Natural killer cell treated with Interleukin-12 subunit alpha and Interleukin-12 subunit beta and Interleukin-15 and Interleukin-18, amount 100 ng/mL, for 72 hours (primary cell): ENCODE data around the gene TAF11L11. TPM values are rescaled to one million over a fixed set of nuclear protein-coding genes. Genes with fewer than 3 reads are reported as not detected.
"Not testable (repeated sequence)": the region's sequence is repeated elsewhere in the genome, so short reads cannot be mapped to it uniquely, and the experiment has no call there.

Experiments used
- ATAC-seq, 2 donors: fragments of 150-1000 bp; cut with Tn5 transposase in 1 of 2; sonication (Bioruptor Pico), chemical (Tn5 transposase) in 1 of 2; 2 replicates each; pipeline ENCODE4 v1.10.0; 2021
- DNase-seq: peaks from one replicate; pipeline ENCODE4 v3.0.0; 2022; ENCODE audit warnings: low spot score
- H3K27ac Mint-ChIP-seq, 2 donors: 1 replicate in 1 of 2; 2 replicates in 1 of 2; pipeline ENCODE4 v1.8.0; 2022; ENCODE audit warnings: mixed read lengths in 2 of 2, mild to moderate bottlenecking in 1 of 2, moderate library complexity in 1 of 2
- H3K27me3 Mint-ChIP-seq, 2 donors: 1 replicate in 1 of 2; 2 replicates in 1 of 2; pipeline ENCODE4 v1.8.0; 2022; ENCODE audit warnings: mixed read lengths in 2 of 2
- H3K36me3 Mint-ChIP-seq: one replicate; pipeline ENCODE4 v1.8.0; 2022; ENCODE audit warnings: mixed read lengths
- H3K4me1 Mint-ChIP-seq, 2 donors: 1 replicate in 1 of 2; 2 replicates in 1 of 2; pipeline ENCODE4 v1.8.0; 2022; ENCODE audit warnings: low read depth in 2 of 2, mixed read lengths in 2 of 2, mild to moderate bottlenecking in 1 of 2
- H3K4me3 Mint-ChIP-seq: one replicate; pipeline ENCODE4 v1.8.0; 2022; ENCODE audit warnings: mixed read lengths
- H3K9me3 Mint-ChIP-seq: 2 replicates; pipeline ENCODE4 v1.8.0; 2022; ENCODE audit warnings: mixed read lengths
- total RNA-seq, 2 donors: library from RNA; stranded (reverse); gene quantifications; one replicate each; pipeline ENCODE4 v1.2.3, GENCODE V29; 2022

The TAF11L11 gene
- total RNA-seq: not detected

DNA sequence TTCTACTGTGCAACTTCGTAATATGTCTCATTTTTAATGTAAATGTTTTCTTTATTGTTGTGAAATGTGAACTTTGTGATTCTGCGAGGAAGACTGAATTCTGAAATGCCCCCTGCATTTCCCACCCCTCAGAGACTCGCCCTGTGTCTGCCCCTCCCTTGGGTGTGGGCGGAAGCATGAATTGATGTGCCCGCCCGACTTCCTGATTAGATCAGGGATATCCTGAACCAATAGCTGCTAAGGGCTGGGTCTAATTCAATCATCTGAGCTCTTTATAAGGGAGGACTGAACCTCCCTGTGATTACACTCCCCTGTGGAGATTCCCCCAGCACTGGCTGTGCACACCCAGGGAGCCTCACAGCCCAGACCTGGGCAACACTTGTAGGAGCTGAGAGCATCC lies at the start of gene TAF11L11:
Gene TAF11L11 (plus strand): TSS at position 304 of the 400 bp plus-strand sequence.
- not testable (repeated sequence) for H3K36me3 Mint-ChIP-seq, H3K27ac Mint-ChIP-seq, H3K4me3 Mint-ChIP-seq, H3K27me3 Mint-ChIP-seq, H3K4me1 Mint-ChIP-seq, ATAC-seq, DNase-seq
- peaks cover 13% of the 10 kb centered on the region for H3K9me3 Mint-ChIP-seq

DNA sequence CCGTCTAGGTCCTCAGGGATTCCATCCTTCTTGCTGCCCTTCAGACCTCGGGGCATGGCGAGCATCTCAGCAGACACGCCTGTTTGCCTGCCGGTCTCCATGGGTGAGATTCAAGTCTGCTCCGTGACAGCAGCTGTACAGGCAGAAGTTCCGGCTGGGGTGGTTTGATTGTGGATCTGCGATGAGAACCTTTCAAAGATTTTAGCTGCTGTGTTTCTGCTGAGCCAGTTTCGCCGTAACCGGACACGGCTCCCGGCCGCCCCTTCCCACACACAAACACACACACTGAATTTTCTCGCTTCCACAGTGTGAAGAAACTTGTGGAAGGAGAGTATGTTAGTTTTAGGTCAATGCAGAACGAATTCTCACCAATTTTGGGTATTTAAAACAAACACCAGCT lies 18.3 kb upstream of the TAF11L11 start, which contains the start of gene TAF11L7:
Gene TAF11L7 (minus strand): TSS at position 101 of the 400 bp plus-strand sequence.
- ATAC-seq, H3K36me3 Mint-ChIP-seq: not testable (repeated sequence)

DNA sequence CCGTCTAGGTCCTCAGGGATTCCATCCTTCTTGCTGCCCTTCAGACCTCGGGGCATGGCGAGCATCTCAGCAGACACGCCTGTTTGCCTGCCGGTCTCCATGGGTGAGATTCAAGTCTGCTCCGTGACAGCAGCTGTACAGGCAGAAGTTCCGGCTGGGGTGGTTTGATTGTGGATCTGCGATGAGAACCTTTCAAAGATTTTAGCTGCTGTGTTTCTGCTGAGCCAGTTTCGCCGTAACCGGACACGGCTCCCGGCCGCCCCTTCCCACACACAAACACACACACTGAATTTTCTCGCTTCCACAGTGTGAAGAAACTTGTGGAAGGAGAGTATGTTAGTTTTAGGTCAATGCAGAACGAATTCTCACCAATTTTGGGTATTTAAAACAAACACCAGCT lies 13.1 kb upstream of the TAF11L11 start, which contains the start of gene TAF11L8:
Gene TAF11L8 (minus strand): TSS at position 101 of the 400 bp plus-strand sequence.
- not testable (repeated sequence) for H3K4me3 Mint-ChIP-seq, H3K36me3 Mint-ChIP-seq, ATAC-seq, H3K27me3 Mint-ChIP-seq, H3K27ac Mint-ChIP-seq, H3K9me3 Mint-ChIP-seq, H3K4me1 Mint-ChIP-seq, DNase-seq

More for the DNA sequence above, 18.3 kb upstream of the TAF11L11 start, which contains the start of gene TAF11L7:
- not testable (repeated sequence) for H3K4me3 Mint-ChIP-seq, H3K27me3 Mint-ChIP-seq, DNase-seq, H3K27ac Mint-ChIP-seq, H3K4me1 Mint-ChIP-seq, H3K9me3 Mint-ChIP-seq

DNA sequence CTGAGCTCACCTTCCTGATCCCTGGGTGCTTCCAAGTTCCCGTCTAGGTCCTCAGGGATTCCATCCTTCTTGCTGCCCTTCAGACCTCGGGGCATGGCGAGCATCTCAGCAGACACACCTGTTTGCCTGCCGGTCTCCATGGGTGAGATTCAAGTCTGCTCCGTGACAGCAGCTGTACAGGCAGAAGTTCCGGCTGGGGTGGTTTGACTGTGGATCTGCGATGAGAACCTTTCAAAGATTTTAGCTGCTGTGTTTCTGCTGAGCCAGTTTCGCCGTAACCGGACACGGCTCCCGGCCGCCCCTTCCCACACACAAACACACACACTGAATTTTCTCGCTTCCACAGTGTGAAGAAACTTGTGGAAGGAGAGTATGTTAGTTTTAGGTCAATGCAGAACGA lies 9.7 kb upstream of the TAF11L11 start, which contains the start of gene TAF11L9:
Gene TAF11L9 (minus strand): TSS at position 140 of the 400 bp plus-strand sequence.
- H3K9me3 Mint-ChIP-seq, H3K4me3 Mint-ChIP-seq, H3K36me3 Mint-ChIP-seq, H3K27ac Mint-ChIP-seq, DNase-seq, H3K27me3 Mint-ChIP-seq, H3K4me1 Mint-ChIP-seq, ATAC-seq: not testable (repeated sequence)

DNA sequence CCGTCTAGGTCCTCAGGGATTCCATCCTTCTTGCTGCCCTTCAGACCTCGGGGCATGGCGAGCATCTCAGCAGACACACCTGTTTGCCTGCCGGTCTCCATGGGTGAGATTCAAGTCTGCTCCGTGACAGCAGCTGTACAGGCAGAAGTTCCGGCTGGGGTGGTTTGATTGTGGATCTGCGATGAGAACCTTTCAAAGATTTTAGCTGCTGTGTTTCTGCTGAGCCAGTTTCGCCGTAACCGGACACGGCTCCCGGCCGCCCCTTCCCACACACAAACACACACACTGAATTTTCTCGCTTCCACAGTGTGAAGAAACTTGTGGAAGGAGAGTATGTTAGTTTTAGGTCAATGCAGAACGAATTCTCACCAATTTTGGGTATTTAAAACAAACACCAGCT lies 6.3 kb upstream of the TAF11L11 start, which contains the start of gene TAF11L10:
Gene TAF11L10 (minus strand): TSS at position 101 of the 400 bp plus-strand sequence.
- DNase-seq, H3K27ac Mint-ChIP-seq, H3K9me3 Mint-ChIP-seq, H3K4me3 Mint-ChIP-seq, H3K36me3 Mint-ChIP-seq, H3K27me3 Mint-ChIP-seq, H3K4me1 Mint-ChIP-seq, ATAC-seq: not testable (repeated sequence)

DNA sequence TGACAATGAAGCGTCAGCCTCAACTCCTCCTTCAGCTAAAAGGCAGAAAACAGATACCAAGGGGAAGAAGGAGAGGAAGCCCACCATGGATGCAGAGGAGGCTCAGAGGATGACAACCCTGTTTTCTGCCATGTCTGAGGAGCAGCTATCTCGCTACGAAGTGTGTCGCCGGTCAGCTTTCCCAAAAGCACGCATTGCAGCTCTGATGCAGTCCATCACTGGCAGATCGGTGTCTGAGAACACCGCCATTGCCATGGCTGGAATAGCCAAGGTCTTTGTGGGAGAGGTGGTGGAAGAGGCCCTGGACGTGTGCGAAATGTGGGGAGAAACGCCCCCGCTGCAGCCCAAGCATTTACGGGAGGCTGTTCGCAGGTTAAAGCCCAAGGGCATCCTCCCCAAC lies 968 bp downstream of the TAF11L11 start:
- H3K9me3 Mint-ChIP-seq: peaks cover 13% of the 10 kb centered on the region
- H3K4me1 Mint-ChIP-seq: no peaks in the 10 kb centered on the region
- no peaks in the 10 kb centered on the region for H3K27me3 Mint-ChIP-seq
- H3K27ac Mint-ChIP-seq: no peak overlapping the region
- no peak overlapping the region for H3K4me3 Mint-ChIP-seq
- DNase-seq (no peak), ATAC-seq (no peak)
- H3K36me3 Mint-ChIP-seq: no peaks in the 10 kb centered on the region

DNA sequence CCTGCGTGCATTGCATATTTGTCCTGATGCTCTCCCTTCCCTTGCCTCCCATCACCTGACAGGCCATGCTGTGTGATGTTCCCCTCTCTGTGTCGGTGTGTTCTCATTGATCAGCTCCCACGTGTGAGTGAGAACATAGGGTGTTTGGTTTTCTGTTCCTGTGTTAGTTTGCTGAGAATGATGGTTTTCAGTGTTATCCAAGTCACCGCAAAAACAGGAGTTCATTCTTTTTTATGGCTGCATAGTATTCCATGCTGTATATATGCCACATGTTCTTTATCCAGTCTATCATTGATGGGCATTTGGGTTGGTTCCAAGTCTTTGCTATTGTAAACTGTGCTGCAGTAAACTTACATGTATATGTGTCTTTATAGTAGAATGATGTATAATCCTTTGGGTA lies 3.5 kb downstream of the TAF11L11 start:
- H3K4me3 Mint-ChIP-seq, H3K36me3 Mint-ChIP-seq, H3K4me1 Mint-ChIP-seq, ATAC-seq, H3K27ac Mint-ChIP-seq, H3K27me3 Mint-ChIP-seq, DNase-seq: not testable (repeated sequence)
- H3K9me3 Mint-ChIP-seq: peaks cover 15% of the 10 kb centered on the region

DNA sequence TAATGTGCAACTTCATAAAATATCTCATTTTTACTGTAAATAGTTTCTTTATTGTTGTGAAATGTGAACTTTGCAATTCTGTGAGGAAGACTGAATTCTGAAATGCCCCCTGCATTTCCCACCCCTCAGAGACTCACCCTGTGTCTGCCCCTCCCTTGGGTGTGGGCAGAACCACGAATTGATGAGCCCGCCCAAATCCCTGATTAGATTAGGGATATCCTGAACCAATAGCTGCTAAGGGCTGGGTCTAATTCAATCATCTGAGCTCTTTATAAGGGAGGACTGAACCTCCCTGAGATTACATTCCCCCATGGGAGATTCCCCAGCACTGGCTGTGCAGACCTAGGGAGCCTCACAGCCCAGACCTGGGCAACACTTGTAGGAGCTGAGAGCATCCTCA lies 6.1 kb downstream of the TAF11L11 start, which contains the start of gene TAF11L12:
Gene TAF11L12 (plus strand): TSS at position 301 of the 400 bp plus-strand sequence.
- H3K36me3 Mint-ChIP-seq, H3K27ac Mint-ChIP-seq, H3K4me3 Mint-ChIP-seq, H3K27me3 Mint-ChIP-seq, DNase-seq, ATAC-seq, H3K4me1 Mint-ChIP-seq: not testable (repeated sequence)
- H3K9me3 Mint-ChIP-seq: peaks cover 16% of the 10 kb centered on the region

DNA sequence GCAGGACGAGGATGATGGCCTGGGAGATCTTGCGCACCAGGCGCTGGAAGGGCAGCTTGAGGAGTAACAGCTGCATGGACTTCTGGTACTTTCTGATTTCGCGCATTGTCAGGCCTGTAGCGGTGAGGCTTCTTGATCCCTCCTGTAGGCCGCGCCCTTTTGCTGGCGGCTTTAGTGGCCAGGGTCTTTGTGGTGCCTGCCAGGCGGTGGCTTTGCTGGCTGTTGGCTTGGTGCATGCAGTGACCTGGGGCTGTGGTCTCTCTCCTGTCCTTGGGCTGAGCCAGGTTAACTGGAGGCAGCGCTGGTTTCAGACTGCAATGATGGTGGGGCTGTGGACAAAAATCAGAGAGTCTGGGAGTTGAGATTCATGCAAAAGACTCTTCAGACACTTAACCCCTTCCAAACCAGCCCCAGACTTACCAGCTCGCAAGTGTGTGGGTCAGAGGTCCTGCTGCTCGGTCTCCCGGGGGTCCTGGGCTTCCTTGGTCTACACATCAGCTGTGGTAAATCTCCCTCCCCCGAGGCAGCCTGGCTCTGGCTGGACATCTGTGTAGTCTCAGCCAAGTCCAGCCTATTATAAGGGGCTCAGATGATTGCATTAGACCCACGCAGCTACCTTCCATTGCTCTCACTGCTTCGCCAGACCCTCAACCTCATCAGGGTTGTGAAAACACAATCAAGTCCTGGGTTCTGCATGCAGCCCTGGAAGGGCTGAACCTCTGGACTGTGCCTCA lies 11.1 kb downstream of the TAF11L11 start:
- Mint-ChIP-seq H3K9me3 (peaks cover 14% of the 10 kb centered on the region), H3K4me3 (no peak overlapping the region), H3K27me3 (no peaks in the 10 kb centered on the region), H3K27ac (no peak overlapping the region), H3K4me1 (no peaks in the 10 kb centered on the region), H3K36me3 (peaks cover 8% of the 10 kb centered on the region)
- no peak for DNase-seq
- ATAC-seq: no peak

DNA sequence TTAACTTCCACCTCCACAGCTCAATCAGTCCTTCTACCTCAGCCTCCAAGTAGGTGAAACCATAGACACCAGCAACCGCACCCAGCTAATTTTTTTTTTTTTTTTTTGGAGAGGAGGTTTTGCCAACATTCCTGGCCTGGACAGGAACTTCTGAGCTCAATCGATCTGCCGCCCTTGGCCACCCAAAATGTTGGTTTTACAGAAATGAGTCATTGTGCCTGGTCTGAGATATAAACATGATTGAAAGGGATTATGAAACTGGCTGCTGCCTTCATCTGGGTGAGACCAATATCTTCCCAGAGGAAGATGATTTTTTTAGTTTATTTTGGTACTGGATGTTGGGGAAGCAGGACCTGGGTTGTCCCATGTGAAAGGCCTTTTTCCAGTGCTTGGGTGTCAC lies 15.4 kb downstream of the TAF11L11 start:
- Mint-ChIP-seq H3K4me1 (no peaks in the 10 kb centered on the region), H3K27me3 (no peaks in the 10 kb centered on the region), H3K27ac (no peak overlapping the region), H3K4me3 (no peak overlapping the region), H3K9me3 (peaks cover 16% of the 10 kb centered on the region), H3K36me3 (peaks cover 8% of the 10 kb centered on the region)
- no peak for DNase-seq
- ATAC-seq: no peak

DNA sequence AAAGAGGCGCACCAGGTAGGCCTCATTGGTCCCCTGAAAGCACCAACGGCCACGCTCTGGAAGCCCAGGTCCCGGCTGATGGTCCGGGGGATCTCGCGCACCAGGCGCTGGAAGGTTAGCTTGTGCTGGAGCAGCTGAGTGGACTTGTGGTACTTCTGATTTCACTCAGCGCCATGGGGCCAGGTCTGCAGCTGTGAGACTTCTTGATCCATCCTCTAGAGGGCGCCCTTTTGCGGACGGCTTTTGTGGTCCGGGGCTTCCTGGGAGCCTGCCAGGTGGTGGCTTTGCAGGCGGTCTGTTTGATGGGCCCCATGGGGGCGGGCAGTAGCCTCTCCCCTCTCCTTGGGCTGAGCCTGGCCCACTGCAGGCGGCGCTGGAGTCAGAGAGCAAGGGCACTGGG lies 16.6 kb downstream of the TAF11L11 start:
- DNase-seq (no peak), ATAC-seq (no peak)
- peaks cover 17% of the 10 kb centered on the region for H3K9me3 Mint-ChIP-seq
- no peaks in the 10 kb centered on the region for H3K27me3 Mint-ChIP-seq
- no peak overlapping the region for H3K27ac Mint-ChIP-seq
- H3K4me3 Mint-ChIP-seq: no peak overlapping the region
- H3K36me3 Mint-ChIP-seq: peaks cover 8% of the 10 kb centered on the region
- no peaks in the 10 kb centered on the region for H3K4me1 Mint-ChIP-seq

DNA sequence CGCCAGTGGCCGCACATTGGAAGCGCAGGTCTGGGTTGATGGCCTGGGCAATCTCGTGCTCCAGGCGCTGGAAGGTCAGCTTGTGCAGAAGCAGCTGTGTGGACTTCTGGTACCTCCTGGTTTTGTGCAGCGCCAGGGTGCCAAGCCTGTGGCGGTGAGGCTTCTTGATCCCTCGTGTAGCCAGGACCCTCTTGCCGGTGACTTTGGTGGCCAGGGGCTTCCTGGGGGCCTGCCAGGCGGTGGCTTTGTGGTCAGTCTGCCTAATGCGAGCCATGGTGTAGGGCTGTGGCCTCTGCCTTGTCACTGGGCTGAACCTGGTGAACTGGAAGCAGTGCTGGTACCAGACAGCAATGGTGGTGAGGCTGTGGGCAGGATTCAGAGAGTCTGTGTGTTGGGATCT lies 21.7 kb downstream of the TAF11L11 start:
- no peaks in the 10 kb centered on the region for H3K4me1 Mint-ChIP-seq
- ATAC-seq (peak in 1 of 2 donors; percentile 24), DNase-seq (no peak)
- no peak overlapping the region for H3K27ac Mint-ChIP-seq
- no peak overlapping the region for H3K4me3 Mint-ChIP-seq
- no peaks in the 10 kb centered on the region for H3K27me3 Mint-ChIP-seq
- peaks cover 12% of the 10 kb centered on the region for H3K9me3 Mint-ChIP-seq
- no peaks in the 10 kb centered on the region for H3K36me3 Mint-ChIP-seq

DNA sequence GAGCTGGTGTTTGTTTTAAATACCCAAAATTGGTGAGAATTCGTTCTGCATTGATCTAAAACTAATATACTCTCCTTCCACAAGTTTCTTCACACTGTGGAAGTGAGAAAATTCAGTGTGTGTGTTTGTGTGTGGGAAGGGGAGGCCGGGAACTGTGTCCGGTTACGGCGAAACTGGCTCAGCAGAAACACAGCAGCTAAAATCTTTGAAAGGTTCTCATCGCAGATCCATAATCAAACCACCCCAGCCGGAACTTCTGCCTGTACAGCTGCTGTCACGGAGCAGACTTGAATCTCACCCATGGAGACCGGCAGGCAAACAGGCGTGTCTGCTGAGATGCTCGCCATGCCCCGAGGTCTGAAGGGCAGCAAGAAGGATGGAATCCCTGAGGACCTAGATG lies 27.8 kb downstream of the TAF11L11 start, which contains the start of gene TAF11L13:
Gene TAF11L13 (plus strand): TSS at position 301 of the 400 bp plus-strand sequence.
- H3K36me3 Mint-ChIP-seq, H3K4me1 Mint-ChIP-seq, DNase-seq, H3K27ac Mint-ChIP-seq, H3K4me3 Mint-ChIP-seq, H3K27me3 Mint-ChIP-seq, ATAC-seq, H3K9me3 Mint-ChIP-seq: not testable (repeated sequence)

DNA sequence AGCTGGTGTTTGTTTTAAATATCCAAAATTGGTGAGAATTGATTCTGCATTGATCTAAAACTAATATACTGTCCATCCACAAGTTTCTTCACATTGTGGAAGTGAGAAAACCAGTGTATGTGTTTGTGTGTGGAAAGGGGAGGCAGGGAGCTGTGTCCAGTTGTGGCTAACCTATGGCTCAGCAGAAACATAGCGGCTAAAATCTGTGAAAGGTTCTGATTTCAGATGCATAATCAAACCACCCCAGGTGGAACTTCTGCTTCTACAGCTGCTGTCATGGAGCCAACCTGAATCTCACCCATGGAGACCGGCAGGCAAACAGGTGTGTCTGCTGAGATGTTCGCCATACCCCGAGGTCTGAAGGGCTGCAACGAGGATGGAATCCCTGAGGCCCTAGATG lies 30.2 kb downstream of the TAF11L11 start, which contains the start of gene TAF11L14:
Gene TAF11L14 (plus strand): TSS at position 301 of the 400 bp plus-strand sequence.
- DNase-seq (no peak), ATAC-seq (no peak)
- H3K27ac Mint-ChIP-seq: no peak within 1 kb of the TSS
- no peaks in the 10 kb centered on the region for H3K4me1 Mint-ChIP-seq
- H3K27me3 Mint-ChIP-seq: no peaks in the 10 kb centered on the region
- peaks cover 4% of the 10 kb centered on the region for H3K36me3 Mint-ChIP-seq
- peaks cover 5% of the 10 kb centered on the region for H3K9me3 Mint-ChIP-seq
- no peak within 1 kb of the TSS for H3K4me3 Mint-ChIP-seq
